Measurements from ENCODE around the gene PRPF6. TPM values are rescaled to one million over a fixed set of nuclear protein-coding genes. Genes with fewer than 3 reads are reported as not detected.

The PRPF6 gene
- total and polyA plus RNA-seq, 2 of the 13 experiments (the other 11 are each of a cell fraction or from before 2014, with no cell fraction given): 63.7 to 101 TPM

GRCh38 chr20:64081624-64081964, 100.7 kb downstream of the PRPF6 start (continued):
- TF ChIP-seq UBTF (CRISPR knock-in tag; IDR thresholded peaks at IDR 0.05) (0 out of 2 replicates have a peak, but pooled peaks have one; percentile 10), BRD4 (CRISPR knock-in tag; IDR thresholded peaks at IDR 0.05) (no peak; the same call in 1 of the 2 replicates), ZKSCAN1 (IDR thresholded peaks at IDR 0.05; ENCODE audit: low read length) (no peak), ZNF687 (CRISPR knock-in tag; IDR thresholded peaks at IDR 0.05) (peak; percentile 21; the same call in 1 of the 2 replicates), BORCS8-MEF2B (CRISPR knock-in tag; IDR thresholded peaks at IDR 0.05) (no peak), ZNF788 (CRISPR knock-in tag; IDR thresholded peaks at IDR 0.05; ENCODE audit: borderline replicate concordance) (0 out of 2 replicates have a peak, but pooled peaks have one; percentile 17), NCOA1 (CRISPR knock-in tag; IDR thresholded peaks at IDR 0.05) (no peak), AGO2 (optimal IDR thresholded peaks at IDR 0.05; ENCODE audit: low read depth, low read length) (peak; percentile 26), ZNF607 (CRISPR knock-in tag; IDR thresholded peaks at IDR 0.05; ENCODE audit: borderline replicate concordance) (no peak), SALL2 (CRISPR knock-in tag; IDR thresholded peaks at IDR 0.05) (no peak), HHEX (CRISPR knock-in tag; IDR thresholded peaks at IDR 0.05) (no peak), FOXA1 (IDR thresholded peaks at IDR 0.05) (no peak), FOXA1 (CRISPR knock-in tag; IDR thresholded peaks at IDR 0.05) (no peak; the same call in 1 of the 2 replicates), ZNF740 (CRISPR knock-in tag; IDR thresholded peaks at IDR 0.05) (no peak), ZIK1 (CRISPR knock-in tag; IDR thresholded peaks at IDR 0.05; ENCODE audit: borderline replicate concordance, low read depth) (0 out of 2 replicates have a peak, but pooled peaks have one; percentile 10), PAF1 (CRISPR knock-in tag; IDR thresholded peaks at IDR 0.05) (no peak), SIN3B (IDR thresholded peaks at IDR 0.05; ENCODE audit: low read length) (no peak), NR2F6 (IDR thresholded peaks at IDR 0.05) (no peak), NR2F6 (CRISPR knock-in tag; IDR thresholded peaks at IDR 0.05) (0 out of 2 replicates have a peak, but pooled peaks have one; percentile 9), ZBTB7B (CRISPR knock-in tag; IDR thresholded peaks at IDR 0.05) (no peak), ZNF136 (CRISPR knock-in tag; IDR thresholded peaks at IDR 0.05; ENCODE audit: low read depth) (no peak), ZNF615 (CRISPR knock-in tag; IDR thresholded peaks at IDR 0.05; ENCODE audit: borderline replicate concordance) (0 out of 2 replicates have a peak, but pooled peaks have one; percentile 52), ATF5 (CRISPR knock-in tag; IDR thresholded peaks at IDR 0.05; ENCODE audit: low read depth) (no peak)

Data from HepG2 (cell line).